HepG2 (cell line): ENCODE results near the gene CHRNB1. TPM values are rescaled to one million over a fixed set of nuclear protein-coding genes. Genes with fewer than 3 reads are reported as not detected.

Experiments used
- ATAD3A ChIP-seq: sonication (generic); formaldehyde crosslinking; IDR thresholded peaks from 2 replicates; pipeline ENCODE4 v1.4.0; 2020; ENCODE audit warnings: missing genetic modification reagents
- BRF2 ChIP-seq: sonication (generic); formaldehyde crosslinking; IDR thresholded peaks from 2 replicates; pipeline ENCODE4 v1.8.1; 2022; ENCODE audit warnings: mild to moderate bottlenecking, missing genetic modification reagents
- CENPT ChIP-seq: sonication (generic); formaldehyde crosslinking; IDR thresholded peaks from 2 replicates; pipeline ENCODE4 v1.8.0; 2022; ENCODE audit warnings: low read depth, mild to moderate bottlenecking, moderate library complexity, missing genetic modification reagents
- DMAP1 ChIP-seq: IDR thresholded peaks from 2 replicates; pipeline ENCODE4 v1.6.1; 2016
- FOSL1 ChIP-seq: sonication (generic); formaldehyde crosslinking; IDR thresholded peaks from 2 replicates; pipeline ENCODE4 v1.9.0; 2021; ENCODE audit warnings: missing genetic modification reagents, borderline replicate concordance
- FOXM1 ChIP-seq: sonication (generic); formaldehyde crosslinking; IDR thresholded peaks from 2 replicates; pipeline ENCODE4 v1.5.0; 2020; ENCODE audit warnings: missing genetic modification reagents
- GATAD1 ChIP-seq: IDR thresholded peaks from 2 replicates; pipeline ENCODE4 v1.6.1; 2016; ENCODE audit warnings: missing genetic modification reagents, missing compliant biosample characterization
- HNF4A ChIP-seq: sonication (generic); formaldehyde crosslinking; IDR thresholded peaks from 2 replicates; pipeline ENCODE4 v1.4.0; 2020; ENCODE audit warnings: missing genetic modification reagents
- HOXA7 ChIP-seq: sonication (generic); formaldehyde crosslinking; IDR thresholded peaks from 2 replicates; pipeline ENCODE4 v1.8.1; 2022; ENCODE audit warnings: mild to moderate bottlenecking, missing genetic modification reagents, moderate library complexity
- KDM6A ChIP-seq: IDR thresholded peaks from 2 replicates; pipeline ENCODE4 v1.6.1; 2016; ENCODE audit warnings: low read depth
- NCOA1 ChIP-seq: sonication (generic); formaldehyde crosslinking; IDR thresholded peaks from 2 replicates; pipeline ENCODE4 v1.9.0; 2021; ENCODE audit warnings: missing genetic modification reagents
- NFATC3 ChIP-seq: sonication (generic); formaldehyde crosslinking; IDR thresholded peaks from 2 replicates; pipeline ENCODE4 v1.5.1; 2020; ENCODE audit warnings: mild to moderate bottlenecking, missing genetic modification reagents
- NFE2L1 ChIP-seq: sonication (generic); formaldehyde crosslinking; IDR thresholded peaks from 2 replicates; pipeline ENCODE4 v1.4.0; 2020; ENCODE audit warnings: missing genetic modification reagents, mild to moderate bottlenecking, borderline replicate concordance
- NR3C1 ChIP-seq: sonication (generic); formaldehyde crosslinking; IDR thresholded peaks from 2 replicates; pipeline ENCODE4 v1.4.0; 2020; ENCODE audit warnings: missing genetic modification reagents
- NRL ChIP-seq: sonication (generic); formaldehyde crosslinking; IDR thresholded peaks from 2 replicates; pipeline ENCODE4 v1.5.0; 2020; ENCODE audit warnings: missing genetic modification reagents, mild to moderate bottlenecking, moderate library complexity, borderline replicate concordance
- RELA ChIP-seq: sonication (generic); formaldehyde crosslinking; IDR thresholded peaks from 2 replicates; pipeline ENCODE4 v1.4.0; 2020; ENCODE audit warnings: missing genetic modification reagents
- SMARCC2 ChIP-seq: fragments of 450-650 bp; IDR thresholded peaks from 2 replicates; pipeline ENCODE4 v1.6.1; 2017; ENCODE audit warnings: antibody characterized with exemption, mild to moderate bottlenecking
- SOX13 ChIP-seq, 3 experiments: fragments of 450-650 bp in 1 of 3; sonication (generic) in 1 of 3; formaldehyde crosslinking in 1 of 3; IDR thresholded peaks in 2 of 3; conservative IDR thresholded peaks in 1 of 3; 2 replicates each; pipeline versions ENCODE4 v1.5.0 to v1.6.1; 2016 to 2020; ENCODE audit warnings: antibody characterized with exemption in 1 of 3, mild to moderate bottlenecking in 1 of 3, missing compliant biosample characterization in 1 of 3, missing genetic modification reagents in 1 of 3, moderate library complexity in 1 of 3
- TEAD3 ChIP-seq: optimal IDR thresholded peaks from 2 replicates; pipeline ENCODE3; 2016; ENCODE audit warnings: borderline replicate concordance
- ZBTB26 ChIP-seq: IDR thresholded peaks from 2 replicates; pipeline ENCODE4 v1.6.1; 2016; ENCODE audit warnings: missing compliant biosample characterization, missing genetic modification reagents, borderline replicate concordance
- ZBTB37 ChIP-seq: sonication (generic); formaldehyde crosslinking; IDR thresholded peaks from 2 replicates; pipeline ENCODE4 v1.4.0; 2020; ENCODE audit warnings: mild to moderate bottlenecking, missing genetic modification reagents
- ZNF17 ChIP-seq: sonication (generic); formaldehyde crosslinking; IDR thresholded peaks from 2 replicates; pipeline ENCODE4 v1.5.0; 2020; ENCODE audit warnings: mild to moderate bottlenecking, missing genetic modification reagents
- ZNF205 ChIP-seq: IDR thresholded peaks from 2 replicates; pipeline ENCODE4 v1.6.1; 2018; ENCODE audit warnings: missing biosample characterization, missing genetic modification reagents
- ZNF275 ChIP-seq: sonication (generic); formaldehyde crosslinking; IDR thresholded peaks from 2 replicates; pipeline ENCODE4 v1.8.0; 2022; ENCODE audit warnings: missing genetic modification reagents, mild to moderate bottlenecking, inconsistent platforms, borderline replicate concordance
- ZNF543 ChIP-seq: sonication (generic); formaldehyde crosslinking; IDR thresholded peaks from 2 replicates; pipeline ENCODE4 v1.4.0; 2020; ENCODE audit warnings: mild to moderate bottlenecking, missing genetic modification reagents
- ZNF577 ChIP-seq: sonication (generic); formaldehyde crosslinking; IDR thresholded peaks from 2 replicates; pipeline ENCODE4 v1.4.0; 2020; ENCODE audit warnings: mild to moderate bottlenecking, low read depth, missing genetic modification reagents, borderline replicate concordance
- ZNF792 ChIP-seq: IDR thresholded peaks from 2 replicates; pipeline ENCODE4 v1.6.1; 2016
- polyA plus RNA-seq, 8 experiments: library from polyadenylated mRNA; depleted of rRNA in 3 of 8; stranded (reverse) in 7 of 8; unstranded in 1 of 8; fragments of >200 nt; fragmentation: Illumina TruSeq in 4 of 8; extraction: Trizol in 4 of 8; gene quantifications; 2 replicates each; pipeline versions ENCODE4 v1.2.1 to v1.2.3, GENCODE V29; 2011 to 2016; ENCODE audit warnings: low read depth in 4 of 8, missing spikeins in 1 of 8, mixed read lengths in 1 of 8; ENCODE audit not compliant: insufficient read depth in 1 of 8
- total RNA-seq, 5 experiments: library from RNA; depleted of rRNA; stranded (reverse); fragments of >200 nt; fragmentation: Illumina TruSeq; extraction: Trizol; gene quantifications; 2 replicates each; pipeline ENCODE4 v1.2.3, GENCODE V29; 2016; ENCODE audit warnings: low read depth in 1 of 5

CHRNB1 gene
- total and polyA plus RNA-seq, 2 of the 13 experiments (the other 11 are each of a cell fraction or from before 2014, with no cell fraction given), result 5.4 to 33.7 TPM

- no peak for TF ChIP-seq BRF2 (CRISPR knock-in tag)
- no peak for TF ChIP-seq NFATC3 (CRISPR knock-in tag)
- TF ChIP-seq DMAP1 (CRISPR knock-in tag), result no peak; the same call in 1 of the 2 replicates
- peak; percentile 68 for TF ChIP-seq GATAD1 (CRISPR knock-in tag)
- no peak for TF ChIP-seq ZNF17 (CRISPR knock-in tag)
- TF ChIP-seq ZNF205, result no peak
- TF ChIP-seq ZNF577 (CRISPR knock-in tag), result no peak
- no peak for TF ChIP-seq FOSL1 (CRISPR knock-in tag)
- TF ChIP-seq ATAD3A (CRISPR knock-in tag), result no peak
- no peak for TF ChIP-seq CENPT
- TF ChIP-seq ZNF275 (CRISPR knock-in tag), result no peak
- TF ChIP-seq TEAD3 (CRISPR knock-in tag), result peak; percentile 31
- TF ChIP-seq HOXA7, result no peak
- TF ChIP-seq NRL (CRISPR knock-in tag), result peak; percentile 13; the same call in 1 of the 2 replicates
- no peak for TF ChIP-seq ZBTB37 (CRISPR knock-in tag)
- TF ChIP-seq HNF4A (CRISPR knock-in tag), result no peak
- no peak for TF ChIP-seq KDM6A (CRISPR knock-in tag)
- peak; percentile 44 for TF ChIP-seq ZNF543
- no peak for TF ChIP-seq SMARCC2
- TF ChIP-seq FOXM1 (CRISPR knock-in tag), result no peak
- TF ChIP-seq SOX13 (IDR thresholded peaks at IDR 0.05), result no peak
- TF ChIP-seq SOX13 (CRISPR knock-in tag; conservative IDR thresholded peaks at IDR 0.05 in 1 of 2, IDR thresholded peaks at IDR 0.05 in 1 of 2), result no peak
- no peak for TF ChIP-seq NR3C1 (CRISPR knock-in tag)
- TF ChIP-seq NFE2L1 (CRISPR knock-in tag), result no peak
- no peak for TF ChIP-seq RELA (CRISPR knock-in tag)
- peak; percentile 75 for TF ChIP-seq ZNF792 (CRISPR knock-in tag)
- TF ChIP-seq NCOA1 (CRISPR knock-in tag), result no peak
- TF ChIP-seq ZBTB26 (CRISPR knock-in tag), result no peak; the same call in 1 of the 2 replicates
These were observed at the start of gene CHRNB1 (continued) for GRCh38 chr17:7444682-7445618.
